Medulla oblongata (tissue), 1 donor: ENCODE data around the gene FCHSD2.
"Not testable (repeated sequence)": the region's sequence is repeated elsewhere in the genome, so short reads cannot be mapped to it uniquely, and the experiment has no call there.

Source experiments
- DNase-seq: peaks from one replicate; pipeline ENCODE4 v3.0.0-alpha.2; 2015; ENCODE audit errors: extremely low spot score

Gene FCHSD2

DNA sequence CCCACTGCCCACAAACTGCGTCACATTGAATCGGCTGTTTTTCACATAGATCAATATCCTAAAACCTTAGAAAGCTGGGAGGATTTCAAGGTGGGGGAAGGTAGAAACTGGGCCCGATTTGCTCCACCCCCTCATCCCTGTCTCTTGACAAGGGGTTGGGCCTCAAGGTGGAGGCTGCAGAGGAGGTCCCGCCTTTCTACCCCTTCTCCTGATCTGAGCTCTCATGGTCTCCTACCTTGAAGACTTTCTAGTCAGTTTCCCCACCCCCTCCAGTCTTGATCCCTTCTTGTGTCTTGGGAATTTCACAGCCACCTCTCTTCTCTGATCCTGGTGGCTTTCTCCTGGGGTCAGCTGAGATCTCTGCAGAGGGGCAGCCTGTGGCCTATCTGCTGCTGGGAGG lies 343.8 kb downstream of the FCHSD2 start:
- no peak for DNase-seq

- DNase-seq, result peak; percentile 98
Measured at GRCh38 chr11:72793425-72794367, 348.4 kb downstream of the FCHSD2 start, which contains the start of gene STARD10. TSS of gene STARD10 (minus strand) at chr11:72794047. CDS start at chr11:72781181, 12,866 bp downstream.

- DNase-seq, result no peak
Measured at GRCh38 chr11:72793076-72793424, 349.1 kb downstream of the FCHSD2 start.

DNA sequence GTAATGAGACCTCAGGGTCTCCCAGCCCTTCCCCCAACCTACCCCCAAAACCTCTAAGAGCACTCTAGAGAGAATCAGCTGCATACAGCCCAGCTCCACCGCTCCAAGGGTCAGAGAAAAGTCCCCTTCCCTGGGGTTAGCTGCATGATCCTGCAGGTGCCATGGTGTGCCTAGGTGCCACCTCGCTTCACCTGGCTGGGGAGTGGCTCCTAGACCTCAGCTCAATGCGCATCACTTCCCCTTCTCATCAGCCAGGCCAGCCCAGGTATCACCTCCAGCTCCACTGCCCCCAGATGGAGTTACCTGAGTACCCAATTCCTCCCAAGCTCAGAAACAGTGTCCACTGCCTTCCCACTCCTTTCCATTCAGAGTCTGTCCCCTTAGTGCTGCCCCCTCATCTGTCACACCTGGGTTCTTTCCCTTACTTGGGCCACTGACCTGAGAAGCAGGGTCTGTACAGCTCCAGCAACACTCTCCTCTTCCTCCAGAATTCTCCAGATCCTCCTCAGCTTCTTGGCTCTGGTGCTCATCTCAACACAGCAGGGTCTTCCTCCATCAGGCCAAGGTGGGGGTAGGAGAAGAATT lies 349.6 kb downstream of the FCHSD2 start:
- DNase-seq, result peak; percentile 31

- not testable (repeated sequence) for DNase-seq
Measured at GRCh38 chr11:72791228-72791627, 350.9 kb downstream of the FCHSD2 start.

DNA sequence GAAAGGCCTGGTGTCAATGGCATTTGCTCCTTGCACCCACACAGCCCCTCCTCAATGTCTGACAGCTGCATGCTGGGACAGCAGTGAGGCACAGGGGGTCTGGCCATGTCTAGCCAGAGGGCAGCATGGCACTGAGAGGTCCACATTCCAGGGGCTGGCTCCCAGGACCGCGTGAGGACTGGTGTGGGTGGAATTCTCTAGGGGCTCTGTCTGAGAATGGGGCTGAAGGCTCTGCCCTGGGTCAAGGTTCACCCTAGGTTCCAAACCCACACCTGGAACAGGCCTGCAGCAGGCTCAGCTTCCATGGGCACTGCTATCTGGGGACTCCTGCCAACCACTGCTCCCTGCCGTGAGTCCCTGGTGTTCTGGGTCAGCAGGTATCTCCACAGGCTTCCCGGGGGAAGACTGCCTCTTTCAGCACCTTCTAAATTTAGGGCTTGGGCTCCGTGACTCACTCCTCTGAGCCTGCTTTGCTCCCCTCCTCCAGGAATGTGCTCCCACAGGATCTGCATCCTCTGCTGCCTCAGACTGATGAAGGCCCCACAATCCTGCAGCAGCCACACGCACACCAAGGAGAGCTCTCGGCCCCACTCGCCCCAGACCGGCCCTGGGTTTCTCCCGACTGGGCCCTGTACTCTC lies 352.5 kb downstream of the FCHSD2 start:
- DNase-seq, result no peak

DNA sequence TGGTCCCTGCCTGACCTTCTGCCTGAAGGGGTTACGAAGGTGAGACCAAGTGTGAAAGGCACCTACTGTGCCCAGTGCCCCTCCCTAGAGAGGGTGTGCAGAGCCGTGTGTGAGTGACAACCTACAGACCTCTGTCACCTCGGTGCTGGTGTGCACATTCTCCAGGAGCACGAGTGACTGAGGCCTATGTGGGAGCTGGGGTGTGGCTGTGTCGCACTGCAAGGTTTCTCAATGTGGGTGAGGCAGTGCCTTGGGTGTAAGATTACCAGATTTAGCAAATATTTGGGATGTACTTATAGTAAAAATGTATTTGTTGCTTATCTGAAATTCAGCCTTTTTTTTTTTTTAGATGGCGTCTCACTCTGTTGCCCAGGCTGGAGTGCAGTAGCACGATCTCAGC lies 353.9 kb downstream of the FCHSD2 start:
- DNase-seq, result no peak

DNA sequence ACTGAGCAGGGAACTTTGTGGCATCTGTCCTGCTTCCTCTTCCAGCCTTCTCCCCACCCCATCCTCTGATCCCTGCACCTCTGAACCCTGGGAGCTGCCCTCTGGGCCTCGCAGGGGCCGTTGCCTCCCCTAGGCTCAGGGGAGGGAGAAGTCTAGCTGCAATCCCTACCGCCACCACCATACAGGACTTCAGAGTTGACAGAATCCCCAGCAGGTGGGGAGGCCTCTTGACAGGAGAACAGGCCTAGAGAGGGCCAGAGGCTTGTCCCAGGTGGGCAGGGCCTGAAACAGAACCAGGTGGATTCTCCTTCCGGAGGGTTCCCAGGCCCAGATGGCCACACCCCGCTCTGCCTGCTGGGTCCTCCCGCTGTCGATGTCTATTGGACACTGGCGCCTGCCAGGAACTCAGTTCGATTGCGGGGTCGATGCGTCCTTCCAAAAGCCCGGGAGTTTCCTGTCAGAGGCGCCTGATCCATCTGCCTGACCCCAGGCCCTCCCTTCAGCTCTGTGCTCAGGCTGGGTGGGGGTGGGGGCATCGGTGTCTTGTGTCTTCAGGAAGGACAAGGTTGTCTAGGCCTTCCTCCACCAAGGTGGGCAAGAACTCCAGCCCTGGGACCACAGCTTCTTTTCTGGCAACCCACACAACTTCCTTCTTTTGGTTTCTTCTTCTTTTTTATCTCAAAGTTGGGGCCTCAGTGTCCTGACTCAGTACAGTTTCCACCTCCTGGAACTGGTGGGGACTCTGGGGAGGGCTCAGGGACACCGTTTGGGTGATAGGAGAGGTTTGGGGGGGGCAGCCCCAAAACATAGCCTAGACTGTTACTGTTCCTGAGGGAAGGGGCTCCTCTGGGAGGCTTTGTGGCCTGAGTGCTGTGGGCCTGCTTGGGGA lies 354.7 kb downstream of the FCHSD2 start:
- peak; percentile 35 for DNase-seq
